Caco-2 (cell line): ENCODE measurements around the gene FAM90A26. TPM values are rescaled to one million over a fixed set of nuclear protein-coding genes. Genes with fewer than 3 reads are reported as not detected.

Source experiments
- total RNA-seq: library from RNA; stranded (reverse); gene quantifications from 2 replicates; pipeline ENCODE4 v1.2.3, GENCODE V29; 2022

Gene FAM90A26
- total RNA-seq, 1 experiment from 2014 or later, result not detected

Other genes starting within 250 kb of the FAM90A26 start
- gene USP17L10, start 40.2 kb downstream of the FAM90A26 start, total RNA-seq, result not detected in 2 replicates
- gene USP17L11, start 45.0 kb downstream of the FAM90A26 start, total RNA-seq, result not detected in 2 replicates
- gene USP17L12, start 49.7 kb downstream of the FAM90A26 start, total RNA-seq, result not detected in 2 replicates
- not detected in 2 replicates for gene USP17L13, start 54.5 kb downstream of the FAM90A26 start, total RNA-seq
- not detected in 2 replicates for gene USP17L15, start 64.0 kb downstream of the FAM90A26 start, total RNA-seq
- not detected in 2 replicates for gene USP17L17, start 73.5 kb downstream of the FAM90A26 start, total RNA-seq
- gene USP17L18, start 78.2 kb downstream of the FAM90A26 start, total RNA-seq, result not detected in 2 replicates
- gene USP17L19, start 83.0 kb downstream of the FAM90A26 start, total RNA-seq, result not detected in 2 replicates
- gene USP17L20, start 87.7 kb downstream of the FAM90A26 start, total RNA-seq, result not detected in 2 replicates
- not detected in 2 replicates for gene USP17L21, start 92.5 kb downstream of the FAM90A26 start, total RNA-seq
- not detected in 2 replicates for gene USP17L22, start 97.2 kb downstream of the FAM90A26 start, total RNA-seq
- not detected in 2 replicates for gene USP17L24, start 154.8 kb downstream of the FAM90A26 start, total RNA-seq
- gene USP17L25, start 159.5 kb downstream of the FAM90A26 start, total RNA-seq, result not detected in 2 replicates
- gene USP17L26, start 164.2 kb downstream of the FAM90A26 start, total RNA-seq, result not detected in 2 replicates
- not detected in 2 replicates for gene USP17L5, start 169.0 kb downstream of the FAM90A26 start, total RNA-seq
- gene USP17L27, start 173.7 kb downstream of the FAM90A26 start, total RNA-seq, result not detected in 2 replicates
- gene USP17L28, start 178.5 kb downstream of the FAM90A26 start, total RNA-seq, result not detected in 2 replicates
- not detected in 2 replicates for gene USP17L29, start 183.2 kb downstream of the FAM90A26 start, total RNA-seq
- gene USP17L30, start 192.7 kb downstream of the FAM90A26 start, total RNA-seq, result not detected in 2 replicates